Peyer's patch (tissue), 4 donors: ENCODE results near the gene GALNT12. TPM values are rescaled to one million over a fixed set of nuclear protein-coding genes. Genes with fewer than 3 reads are reported as not detected.

ENCODE experiments used
- DNase-seq, 3 donors: peaks; one replicate each; pipeline ENCODE4 v3.0.0-alpha.2; 2017 to 2019
- H3K27ac ChIP-seq, 4 donors: fragments of 200-600 bp; sonication (generic); one replicate each; pipeline ENCODE4 v1.5.1; 2016 to 2019
- H3K27me3 ChIP-seq, 2 donors: fragments of 200-600 bp; sonication (generic); one replicate each; pipeline ENCODE4 v1.5.1; 2019
- H3K36me3 ChIP-seq, 3 donors: fragments of 200-600 bp; sonication (generic); one replicate each; pipeline ENCODE4 v1.5.1; 2016 to 2019
- H3K4me1 ChIP-seq, 4 donors: fragments of 200-600 bp; sonication (generic); one replicate each; pipeline ENCODE4 v1.5.1; 2016 to 2019
- H3K4me3 ChIP-seq, 4 donors: fragments of 200-600 bp; sonication (generic); 1 replicate in 3 of 4; 2 replicates in 1 of 4; pipeline ENCODE4 v1.5.1; 2016 to 2019; ENCODE audit warnings: mild to moderate bottlenecking in 1 of 4
- H3K9me3 ChIP-seq, 4 donors: fragments of 200-600 bp; sonication (generic); one replicate each; pipeline ENCODE4 v1.5.1; 2016 to 2019; ENCODE audit warnings: mild to moderate bottlenecking in 1 of 4
- CTCF ChIP-seq, 6 experiments: fragments of 450-650 bp in 4 of 6; fragments of 200-600 bp in 2 of 6; sonication (generic) in 1 of 6; IDR thresholded peaks; one replicate each; pipeline ENCODE4 v1.5.1; 2017 to 2019; ENCODE audit warnings: antibody characterized with exemption in 6 of 6, mild to moderate bottlenecking in 3 of 6, moderate library complexity in 1 of 6
- POLR2A ChIP-seq, 2 donors: fragments of 450-650 bp; IDR thresholded peaks; one replicate each; pipeline ENCODE4 v1.5.1; 2017; ENCODE audit warnings: antibody characterized with exemption in 2 of 2, mild to moderate bottlenecking in 2 of 2, moderate library complexity in 2 of 2
- total RNA-seq, 4 donors: library from RNA; depleted of rRNA; stranded (reverse); fragments of >200 nt; gene quantifications; one replicate each; pipeline ENCODE4 v1.1.0, GENCODE V29; 2016

Gene GALNT12
- total RNA-seq, 4 donors from 2014 or later, result 73.6 to 118 (median 93.0) TPM

- Histone ChIP-seq H3K36me3 (no peaks in the 10 kb centered on the region), H3K27me3 (no peaks in the 10 kb centered on the region), H3K4me3 (no peak overlapping the region), H3K4me1 (no peaks in the 10 kb centered on the region), H3K9me3 (no peaks in the 10 kb centered on the region), H3K27ac (no peak overlapping the region)
- TF ChIP-seq CTCF (IDR thresholded peaks at IDR 0.05), result no peak
- TF ChIP-seq POLR2A (IDR thresholded peaks at IDR 0.05), result no peak
- no peak for DNase-seq
Measured at GRCh38 chr9:98882569-98882923, 75.1 kb downstream of the GALNT12 start.

GRCh38 chr9:98883276-98883675 is 75.8 kb downstream of the GALNT12 start:
- Histone ChIP-seq H3K4me3 (no peak overlapping the region), H3K4me1 (no peaks in the 10 kb centered on the region), H3K27ac (no peak overlapping the region), H3K36me3 (no peaks in the 10 kb centered on the region), H3K9me3 (no peaks in the 10 kb centered on the region), H3K27me3 (no peaks in the 10 kb centered on the region)
- TF ChIP-seq POLR2A (IDR thresholded peaks at IDR 0.05) (no peak), CTCF (IDR thresholded peaks at IDR 0.05) (no peak)
- DNase-seq, result no peak

- no peaks in the 10 kb centered on the region for H3K36me3 ChIP-seq
- no peak for DNase-seq
- no peaks in the 10 kb centered on the region for H3K27me3 ChIP-seq
- H3K4me3 ChIP-seq, result no peak overlapping the region
- no peak overlapping the region for H3K27ac ChIP-seq
- H3K9me3 ChIP-seq, result no peaks in the 10 kb centered on the region
- no peaks in the 10 kb centered on the region for H3K4me1 ChIP-seq
- TF ChIP-seq CTCF (IDR thresholded peaks at IDR 0.05) (no peak), POLR2A (IDR thresholded peaks at IDR 0.05) (no peak)
Measured at GRCh38 chr9:98884849-98885248, 77.4 kb downstream of the GALNT12 start.

- Histone ChIP-seq H3K36me3 (no peaks in the 10 kb centered on the region), H3K27me3 (no peaks in the 10 kb centered on the region), H3K27ac (no peak overlapping the region), H3K9me3 (no peaks in the 10 kb centered on the region), H3K4me1 (no peaks in the 10 kb centered on the region), H3K4me3 (no peak overlapping the region)
- TF ChIP-seq POLR2A (IDR thresholded peaks at IDR 0.05) (no peak), CTCF (IDR thresholded peaks at IDR 0.05) (no peak)
- no peak for DNase-seq
Measured at GRCh38 chr9:98885575-98886295, 78.3 kb downstream of the GALNT12 start.

- no peaks in the 10 kb centered on the region for H3K36me3 ChIP-seq
- no peaks in the 10 kb centered on the region for H3K4me1 ChIP-seq
- no peaks in the 10 kb centered on the region for H3K27me3 ChIP-seq
- H3K27ac ChIP-seq, result peak overlapping the region in 1 of 4 donors; percentile 19
- TF ChIP-seq CTCF (IDR thresholded peaks at IDR 0.05) (no peak), POLR2A (IDR thresholded peaks at IDR 0.05) (no peak)
- H3K9me3 ChIP-seq, result no peaks in the 10 kb centered on the region
- no peak for DNase-seq
- H3K4me3 ChIP-seq, result no peak overlapping the region
Measured at GRCh38 chr9:98886691-98887229, 79.3 kb downstream of the GALNT12 start.
